ENCODE measurements around the gene NALCN.

- no peak for TF ChIP-seq TCF12 (IDR thresholded peaks at IDR 0.05; ENCODE audit: low read depth)
- no peak for TF ChIP-seq CREB1 (IDR thresholded peaks at IDR 0.05; ENCODE audit: low read depth)
- TF ChIP-seq EP300 (IDR thresholded peaks at IDR 0.05; ENCODE audit: borderline replicate concordance) = no peak
- no peak for TF ChIP-seq YY1 (IDR thresholded peaks at IDR 0.05; ENCODE audit: low read depth)
- TF ChIP-seq, protein P1, sequence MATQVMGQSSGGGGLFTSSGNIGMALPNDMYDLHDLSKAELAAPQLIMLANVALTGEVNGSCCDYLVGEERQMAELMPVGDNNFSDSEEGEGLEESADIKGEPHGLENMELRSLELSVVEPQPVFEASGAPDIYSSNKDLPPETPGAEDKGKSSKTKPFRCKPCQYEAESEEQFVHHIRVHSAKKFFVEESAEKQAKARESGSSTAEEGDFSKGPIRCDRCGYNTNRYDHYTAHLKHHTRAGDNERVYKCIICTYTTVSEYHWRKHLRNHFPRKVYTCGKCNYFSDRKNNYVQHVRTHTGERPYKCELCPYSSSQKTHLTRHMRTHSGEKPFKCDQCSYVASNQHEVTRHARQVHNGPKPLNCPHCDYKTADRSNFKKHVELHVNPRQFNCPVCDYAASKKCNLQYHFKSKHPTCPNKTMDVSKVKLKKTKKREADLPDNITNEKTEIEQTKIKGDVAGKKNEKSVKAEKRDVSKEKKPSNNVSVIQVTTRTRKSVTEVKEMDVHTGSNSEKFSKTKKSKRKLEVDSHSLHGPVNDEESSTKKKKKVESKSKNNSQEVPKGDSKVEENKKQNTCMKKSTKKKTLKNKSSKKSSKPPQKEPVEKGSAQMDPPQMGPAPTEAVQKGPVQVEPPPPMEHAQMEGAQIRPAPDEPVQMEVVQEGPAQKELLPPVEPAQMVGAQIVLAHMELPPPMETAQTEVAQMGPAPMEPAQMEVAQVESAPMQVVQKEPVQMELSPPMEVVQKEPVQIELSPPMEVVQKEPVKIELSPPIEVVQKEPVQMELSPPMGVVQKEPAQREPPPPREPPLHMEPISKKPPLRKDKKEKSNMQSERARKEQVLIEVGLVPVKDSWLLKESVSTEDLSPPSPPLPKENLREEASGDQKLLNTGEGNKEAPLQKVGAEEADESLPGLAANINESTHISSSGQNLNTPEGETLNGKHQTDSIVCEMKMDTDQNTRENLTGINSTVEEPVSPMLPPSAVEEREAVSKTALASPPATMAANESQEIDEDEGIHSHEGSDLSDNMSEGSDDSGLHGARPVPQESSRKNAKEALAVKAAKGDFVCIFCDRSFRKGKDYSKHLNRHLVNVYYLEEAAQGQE (IDR thresholded peaks at IDR 0.05; ENCODE audit: low read depth) = no peak
- TF ChIP-seq NFIC (IDR thresholded peaks at IDR 0.05) = no peak
Measured at GRCh38 chr13:101449790-101450748, 33.8 kb upstream of the NALCN start.

All from Ishikawa (cell line).